Activated CD8-positive, alpha-beta T cell treated with anti-CD3 and anti-CD28 coated beads, Interleukin-2, amount 10 ng/mL, durations not matched to agents 7 days and 5 days (primary cell): ENCODE results near the gene ATP2B3. TPM values are rescaled to one million over a fixed set of nuclear protein-coding genes. Genes with fewer than 3 reads are reported as not detected.

Source experiments
- ATAC-seq: fragments of 150-1000 bp; cut with Tn5 transposase; one replicate; pipeline ENCODE4 v1.10.0; 2021; ENCODE audit warnings: moderate library complexity
- CTCF ChIA-PET: fragments of 350-600 bp; sonication (Branson Sonifier 250); formaldehyde crosslinking; loops from one replicate; lab custom pipeline; 2021; ENCODE audit warnings: antibody characterized with exemption; lab: Charles Lee
- POLR2A ChIA-PET: fragments of 350-600 bp; sonication (Branson Sonifier 250); formaldehyde crosslinking; loops from one replicate; lab custom pipeline; 2021; ENCODE audit warnings: antibody characterized with exemption; lab: Charles Lee
- DNase-seq: peaks from one replicate; pipeline ENCODE4 v3.0.0-alpha.2; 2020
- H3K27ac Mint-ChIP-seq: one replicate; pipeline ENCODE4 v1.8.0; 2021; ENCODE audit warnings: mild to moderate bottlenecking, mixed read lengths
- H3K27me3 Mint-ChIP-seq: one replicate; pipeline ENCODE4 v1.8.0; 2021; ENCODE audit warnings: low read depth, mixed read lengths
- H3K36me3 Mint-ChIP-seq: one replicate; pipeline ENCODE4 v1.8.0; 2021; ENCODE audit warnings: low read depth, mixed read lengths
- H3K4me1 Mint-ChIP-seq: one replicate; pipeline ENCODE4 v1.8.0; 2021; ENCODE audit warnings: low read depth, mixed read lengths
- H3K4me3 Mint-ChIP-seq: one replicate; pipeline ENCODE4 v1.8.0; 2021; ENCODE audit warnings: mild to moderate bottlenecking, mixed read lengths
- H3K9me3 Mint-ChIP-seq: one replicate; pipeline ENCODE4 v1.8.0; 2022; ENCODE audit warnings: mixed read lengths; ENCODE audit not compliant: insufficient read depth
- total RNA-seq, 2 experiments: library from RNA; stranded (reverse); gene quantifications; one replicate each; pipeline ENCODE4 v1.2.3, GENCODE V29; 2021

ATP2B3 gene
- total RNA-seq, 2 experiments from 2014 or later = not detected

DNA sequence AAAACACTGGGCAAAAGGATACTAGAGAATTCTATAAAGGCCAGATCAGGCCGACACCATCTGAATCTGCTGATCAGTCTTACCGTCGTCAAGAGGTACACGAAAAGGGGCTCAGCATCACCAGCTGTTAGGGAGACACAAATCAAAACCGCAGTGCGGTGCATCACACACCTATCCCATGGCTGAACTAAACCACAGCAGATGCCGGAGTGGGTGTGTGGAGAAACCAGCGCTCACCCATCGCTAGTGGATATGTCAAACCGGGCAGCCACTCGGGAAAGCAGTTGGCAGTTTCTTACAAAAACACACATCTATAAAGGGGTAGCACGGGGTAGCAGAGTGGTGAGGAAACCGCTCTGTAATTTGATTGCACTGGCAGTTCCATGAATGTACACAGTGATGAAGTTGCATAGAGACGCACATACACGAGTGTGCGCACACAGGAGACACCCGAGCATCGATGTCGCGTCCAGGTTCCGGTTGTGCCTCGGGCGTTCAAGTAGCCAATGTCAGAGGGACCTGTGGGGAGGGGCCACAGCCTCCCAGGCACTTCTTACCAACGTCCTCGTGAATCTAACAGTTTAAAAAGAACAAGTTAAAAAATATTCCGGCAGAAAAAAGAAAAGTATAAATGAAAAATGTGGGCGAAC is 104.6 kb downstream of the ATP2B3 start:
- ATAC-seq (no peak), DNase-seq (no peak)
- H3K4me1 Mint-ChIP-seq = no peaks in the 10 kb centered on the region
- H3K27me3 Mint-ChIP-seq = peaks cover 5% of the 10 kb centered on the region
- no peaks in the 10 kb centered on the region for H3K36me3 Mint-ChIP-seq
- H3K4me3 Mint-ChIP-seq = no peak overlapping the region
- POLR2A ChIA-PET = no interaction called here
- H3K27ac Mint-ChIP-seq = no peak overlapping the region
- H3K9me3 Mint-ChIP-seq = no peaks in the 10 kb centered on the region
- CTCF ChIA-PET = no interaction called here

DNA sequence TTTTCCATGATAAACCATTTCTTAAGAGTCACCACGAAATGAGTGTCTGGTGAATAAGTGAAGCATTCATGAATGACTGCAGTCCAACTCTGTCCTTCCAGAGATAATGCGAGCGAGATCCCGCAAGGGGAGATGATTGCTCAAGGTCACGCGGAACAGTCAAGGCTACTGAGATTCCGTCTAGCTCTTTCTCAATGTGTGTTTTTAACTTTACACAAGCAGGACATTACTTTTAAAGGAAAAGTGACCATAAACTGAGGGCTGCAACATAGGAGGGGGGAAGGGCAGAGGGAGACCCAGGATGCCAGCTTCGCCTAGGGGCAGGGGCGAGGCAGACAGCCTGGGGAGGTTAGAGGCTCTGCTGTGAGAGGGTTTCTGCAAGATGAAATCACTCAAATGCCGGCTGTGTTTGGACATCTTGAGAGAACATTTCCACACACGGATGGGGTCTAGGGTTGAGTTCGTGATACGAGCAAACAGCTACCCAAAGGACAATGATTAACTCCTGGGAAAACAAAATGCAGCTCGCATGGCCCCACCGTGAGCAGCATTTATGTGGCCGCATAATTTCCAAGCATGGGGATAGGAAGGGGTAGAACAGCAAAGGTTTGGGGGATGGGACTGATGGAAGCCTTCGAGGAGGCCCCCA is 105.3 kb downstream of the ATP2B3 start:
- no peaks in the 10 kb centered on the region for H3K4me1 Mint-ChIP-seq
- H3K27ac Mint-ChIP-seq = no peak overlapping the region
- ChIA-PET POLR2A (no interaction called here), CTCF (interaction anchor here (0.6 kb wide), 1 partner anchor 8 kb away, joined by 3 read pairs; no protein-coding TSS in a partner anchor)
- no peak overlapping the region for H3K4me3 Mint-ChIP-seq
- ATAC-seq (no peak), DNase-seq (no peak)
- H3K27me3 Mint-ChIP-seq = peaks cover 3% of the 10 kb centered on the region
- H3K36me3 Mint-ChIP-seq = no peaks in the 10 kb centered on the region
- no peaks in the 10 kb centered on the region for H3K9me3 Mint-ChIP-seq

GRCh38 chrX:153623310-153624029 is 106.0 kb downstream of the ATP2B3 start:
- ChIA-PET CTCF (interaction anchor here (0.6 kb wide), 1 partner anchor 9 kb away, joined by 3 read pairs; no protein-coding TSS in a partner anchor), POLR2A (no interaction called here)
- Mint-ChIP-seq H3K9me3 (no peaks in the 10 kb centered on the region), H3K4me1 (no peaks in the 10 kb centered on the region), H3K36me3 (no peaks in the 10 kb centered on the region), H3K4me3 (no peak overlapping the region), H3K27ac (no peak overlapping the region), H3K27me3 (no peaks in the 10 kb centered on the region)
- ATAC-seq (no peak), DNase-seq (no peak)

DNA sequence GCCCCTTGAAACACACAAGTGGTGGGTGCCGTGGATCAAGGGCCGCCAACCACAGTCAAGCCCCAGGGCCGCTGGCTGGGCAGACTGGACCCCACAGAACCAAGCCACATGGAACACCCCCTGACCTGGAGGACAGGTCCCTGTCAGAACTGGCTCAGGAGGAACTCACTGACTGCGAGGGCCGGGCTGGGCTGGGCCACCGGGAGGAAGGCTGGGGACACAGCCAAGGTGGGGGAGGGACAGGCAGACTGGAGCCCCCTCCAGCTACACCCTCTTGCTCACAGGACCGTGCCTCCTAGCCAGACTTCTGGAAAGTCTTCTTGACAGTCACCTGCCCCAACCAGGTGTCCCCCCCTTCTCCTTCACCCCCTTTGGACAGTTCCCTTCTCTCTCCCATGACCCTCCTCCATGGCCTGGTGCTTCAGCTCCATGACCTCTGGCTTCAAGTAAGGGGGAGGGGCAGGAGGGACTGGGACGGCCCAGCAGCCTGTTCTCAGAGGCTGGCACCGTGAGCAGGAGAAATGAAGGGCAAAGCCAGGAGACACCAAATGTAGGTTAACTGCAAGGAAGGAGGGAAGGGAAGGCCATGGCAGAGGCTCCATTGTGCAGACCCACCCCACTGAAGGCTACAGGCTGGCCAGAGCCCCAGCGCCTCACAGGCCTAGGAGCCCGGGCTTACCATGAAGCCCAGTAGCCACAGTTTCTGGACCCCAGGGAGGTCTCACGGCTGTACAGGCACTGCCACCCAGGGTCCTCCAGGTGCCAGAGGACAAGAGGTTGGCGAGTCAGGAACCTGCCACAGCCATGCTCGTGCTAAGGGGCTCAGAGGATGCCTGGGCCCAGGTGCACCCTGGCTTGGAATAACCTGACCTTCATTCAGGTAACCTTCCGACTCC is 107.0 kb downstream of the ATP2B3 start:
- ChIA-PET POLR2A (no interaction called here), CTCF (no interaction called here)
- DNase-seq (no peak), ATAC-seq (no peak)
- H3K4me1 Mint-ChIP-seq = no peaks in the 10 kb centered on the region
- no peaks in the 10 kb centered on the region for H3K27me3 Mint-ChIP-seq
- no peaks in the 10 kb centered on the region for H3K36me3 Mint-ChIP-seq
- no peaks in the 10 kb centered on the region for H3K9me3 Mint-ChIP-seq
- no peak overlapping the region for H3K4me3 Mint-ChIP-seq
- no peak overlapping the region for H3K27ac Mint-ChIP-seq

DNA sequence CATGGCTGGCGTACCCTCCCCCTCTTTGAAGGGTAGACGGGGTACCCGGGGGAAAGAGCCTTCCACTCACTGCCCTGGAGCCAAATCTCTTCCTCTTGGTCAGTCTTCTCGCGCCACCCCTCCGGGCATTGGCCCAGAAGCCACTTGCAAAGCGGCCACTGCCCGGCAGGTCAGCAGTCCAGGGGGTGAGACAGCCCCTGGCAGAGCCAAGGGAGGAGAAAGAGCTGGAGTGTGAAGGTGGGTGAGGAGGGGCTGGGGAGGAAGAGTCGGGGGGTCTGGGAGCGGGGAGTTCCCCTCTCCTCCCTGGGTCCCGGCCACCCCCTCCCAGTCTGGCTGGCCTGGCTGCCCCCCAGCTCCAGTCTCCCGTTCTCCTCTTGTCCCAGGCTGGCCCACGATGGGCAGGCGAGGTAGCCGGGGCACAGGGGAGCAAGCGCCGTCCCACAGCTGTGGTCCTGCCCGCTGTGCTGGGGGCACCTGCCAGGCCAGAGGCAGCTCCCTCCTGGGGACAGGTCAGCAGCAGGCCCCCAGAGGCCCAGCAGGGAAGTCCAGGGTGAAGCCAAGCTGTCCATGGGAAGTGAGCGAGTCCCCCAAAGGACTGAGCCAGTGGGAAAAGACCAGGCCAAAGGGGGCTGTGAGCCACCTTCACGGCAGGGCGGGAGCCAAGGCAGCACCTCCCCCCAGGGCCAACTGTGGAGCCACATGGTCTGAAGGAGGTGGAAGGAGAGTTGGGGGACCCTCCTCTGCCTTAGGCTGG is 108.0 kb downstream of the ATP2B3 start:
- DNase-seq (no peak), ATAC-seq (no peak)
- Mint-ChIP-seq H3K4me1 (no peaks in the 10 kb centered on the region), H3K27ac (no peak overlapping the region), H3K4me3 (no peak overlapping the region), H3K36me3 (no peaks in the 10 kb centered on the region), H3K9me3 (no peaks in the 10 kb centered on the region), H3K27me3 (no peaks in the 10 kb centered on the region)
- POLR2A ChIA-PET = no interaction called here
- CTCF ChIA-PET = no interaction called here

DNA sequence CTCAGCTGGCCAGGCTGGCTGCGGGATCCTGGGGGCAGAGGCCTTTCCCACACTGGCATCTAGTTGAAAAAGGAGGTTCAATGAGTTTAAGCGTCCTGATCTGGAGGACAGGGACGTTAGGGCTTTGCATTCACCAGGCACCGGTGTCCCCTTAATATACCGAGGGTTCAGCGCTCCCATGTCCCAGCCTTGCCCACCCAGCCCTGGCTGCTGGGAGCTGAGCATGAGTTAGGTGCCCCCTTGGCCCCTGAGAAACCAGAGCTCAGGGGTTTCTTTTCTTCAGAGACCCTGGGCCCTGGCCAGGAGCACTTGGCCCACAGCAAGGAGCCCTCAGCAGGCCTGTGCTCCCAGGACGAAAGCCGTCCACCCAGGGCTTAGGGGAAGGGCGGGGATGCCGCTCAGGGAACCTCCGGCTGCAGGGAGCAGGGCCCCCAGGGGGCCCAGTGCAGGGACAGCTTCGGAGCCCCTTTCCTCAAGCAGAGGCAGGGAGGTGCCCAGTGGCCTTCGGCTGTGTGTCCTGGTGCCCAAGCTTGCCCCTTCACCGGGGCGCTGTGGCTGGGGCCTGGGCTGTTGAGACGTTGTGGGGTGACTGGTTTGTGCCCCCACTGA is 108.7 kb downstream of the ATP2B3 start:
- H3K36me3 Mint-ChIP-seq = no peaks in the 10 kb centered on the region
- no peak for ATAC-seq
- no peak for DNase-seq
- H3K4me3 Mint-ChIP-seq = no peak overlapping the region
- CTCF ChIA-PET = no interaction called here
- POLR2A ChIA-PET = no interaction called here
- H3K27me3 Mint-ChIP-seq = no peaks in the 10 kb centered on the region
- no peaks in the 10 kb centered on the region for H3K9me3 Mint-ChIP-seq
- no peaks in the 10 kb centered on the region for H3K4me1 Mint-ChIP-seq
- no peak overlapping the region for H3K27ac Mint-ChIP-seq

- ChIA-PET POLR2A (no interaction called here), CTCF (no interaction called here)
- Mint-ChIP-seq H3K4me3 (no peak overlapping the region), H3K4me1 (no peaks in the 10 kb centered on the region), H3K36me3 (no peaks in the 10 kb centered on the region), H3K27me3 (no peaks in the 10 kb centered on the region), H3K9me3 (no peaks in the 10 kb centered on the region), H3K27ac (no peak overlapping the region)
- ATAC-seq (no peak), DNase-seq (no peak)
Measured at GRCh38 chrX:153626863-153627674, 109.6 kb downstream of the ATP2B3 start.

- ATAC-seq (no peak), DNase-seq (no peak)
- Mint-ChIP-seq H3K4me3 (no peak overlapping the region), H3K36me3 (no peaks in the 10 kb centered on the region), H3K4me1 (no peaks in the 10 kb centered on the region), H3K27me3 (no peaks in the 10 kb centered on the region), H3K27ac (no peak overlapping the region), H3K9me3 (no peaks in the 10 kb centered on the region)
- CTCF ChIA-PET = no interaction called here
- POLR2A ChIA-PET = no interaction called here
Measured at GRCh38 chrX:153627675-153628111, 110.3 kb downstream of the ATP2B3 start.

DNA sequence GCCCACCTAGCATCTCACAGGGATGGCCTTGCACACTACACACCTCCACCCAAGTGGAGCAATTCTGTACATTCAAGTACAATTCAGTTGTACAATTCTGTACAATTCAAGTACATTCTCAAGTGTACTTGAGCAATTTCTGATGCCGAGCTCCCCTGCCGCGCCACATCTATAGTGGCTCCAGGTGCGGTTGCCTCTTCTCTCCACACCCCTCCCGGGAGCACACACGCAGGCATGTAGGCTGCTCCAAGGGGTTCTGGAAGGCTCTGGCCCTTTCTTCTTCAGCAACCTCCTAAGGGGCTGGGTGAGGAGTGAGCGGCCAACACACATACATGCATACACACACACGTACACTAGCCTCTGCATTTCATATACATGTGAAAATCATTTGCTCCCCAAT is 110.7 kb downstream of the ATP2B3 start:
- Mint-ChIP-seq H3K4me1 (no peaks in the 10 kb centered on the region), H3K27ac (no peak overlapping the region), H3K9me3 (no peaks in the 10 kb centered on the region), H3K36me3 (no peaks in the 10 kb centered on the region), H3K4me3 (no peak overlapping the region), H3K27me3 (no peaks in the 10 kb centered on the region)
- DNase-seq (no peak), ATAC-seq (no peak)
- ChIA-PET CTCF (no interaction called here), POLR2A (no interaction called here)

DNA sequence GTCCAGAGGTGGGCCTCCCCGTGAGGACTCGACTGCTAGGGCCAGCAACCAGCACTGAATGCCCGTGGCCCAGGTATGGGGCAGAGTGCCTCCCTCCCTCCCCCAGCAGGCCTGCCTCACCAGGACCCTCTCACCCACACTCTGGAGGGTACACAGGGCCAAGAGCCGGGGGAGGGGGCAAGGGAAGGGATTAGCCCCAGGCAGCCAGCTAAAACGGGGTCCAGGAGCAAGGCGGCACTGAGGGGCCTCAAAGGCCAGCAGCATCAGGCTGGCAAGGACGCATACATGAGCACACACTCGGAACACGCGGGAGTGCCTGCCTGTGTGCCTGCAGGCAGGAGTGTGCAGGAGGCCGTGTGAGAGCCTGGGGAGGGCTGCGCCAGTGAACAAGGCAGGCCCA is 111.2 kb downstream of the ATP2B3 start:
- Mint-ChIP-seq H3K4me3 (no peak overlapping the region), H3K27me3 (no peaks in the 10 kb centered on the region), H3K36me3 (no peaks in the 10 kb centered on the region), H3K9me3 (no peaks in the 10 kb centered on the region), H3K4me1 (no peaks in the 10 kb centered on the region), H3K27ac (no peak overlapping the region)
- ChIA-PET POLR2A (no interaction called here), CTCF (no interaction called here)
- DNase-seq (no peak), ATAC-seq (no peak)
